Bronchial smooth muscle cell (primary cell): Measurements from ENCODE around the gene DDC. TPM values are rescaled to one million over a fixed set of nuclear protein-coding genes. Genes with fewer than 3 reads are reported as not detected.

Source experiments
- total RNA-seq: library from RNA; depleted of rRNA; stranded (reverse); fragments of >200 nt; gene quantifications from 2 replicates; pipeline ENCODE4 v1.2.1, GENCODE V29; 2014

DDC gene
- not detected in 2 replicates for total RNA-seq

DNA sequence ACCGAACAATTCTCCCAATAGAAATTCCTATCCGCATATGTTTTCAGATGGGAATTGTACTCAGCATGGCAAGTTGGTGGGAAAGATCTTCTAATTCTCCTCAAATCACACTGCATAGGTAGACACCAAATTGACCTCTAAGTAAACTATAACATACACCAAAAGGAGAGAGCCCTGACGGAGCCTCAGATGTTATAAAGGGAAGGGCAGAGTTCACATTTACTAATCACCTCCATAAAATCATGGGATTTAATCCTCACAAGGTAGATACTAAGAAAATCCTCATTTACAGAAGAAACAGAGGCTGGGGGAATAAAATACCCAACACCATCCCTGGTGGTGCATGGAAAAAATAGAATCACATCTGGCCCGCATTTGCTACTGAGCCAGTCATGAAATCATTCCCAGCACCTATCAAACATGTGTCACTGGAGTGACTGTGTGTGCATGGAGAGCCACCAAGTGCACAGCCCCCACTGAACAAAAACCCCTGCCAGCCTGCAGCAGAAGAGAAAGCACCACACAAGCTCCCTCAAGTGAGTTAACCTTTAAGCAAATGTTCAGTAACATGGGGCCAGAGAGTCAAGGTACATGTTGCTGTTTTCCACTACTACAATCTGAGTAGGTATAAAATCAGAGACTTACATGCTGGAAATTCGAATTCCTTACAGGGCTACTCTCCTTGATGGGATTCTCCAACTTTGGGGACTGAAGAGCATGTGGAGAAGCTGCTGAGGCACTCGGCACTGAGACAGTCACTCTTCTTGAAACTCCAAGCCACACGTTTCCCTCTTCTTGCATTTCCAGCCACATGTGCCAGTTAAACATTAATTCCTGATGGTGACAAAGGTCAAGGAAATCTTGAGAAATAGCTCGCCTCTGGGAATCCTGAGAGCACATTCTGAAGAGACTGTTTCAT lies at the start of gene DDC:
Gene DDC, minus strand, starts transcription at position 766 of the 919 bp plus-strand sequence. CDS start 21,320 bp downstream, outside the sequence.

DNA sequence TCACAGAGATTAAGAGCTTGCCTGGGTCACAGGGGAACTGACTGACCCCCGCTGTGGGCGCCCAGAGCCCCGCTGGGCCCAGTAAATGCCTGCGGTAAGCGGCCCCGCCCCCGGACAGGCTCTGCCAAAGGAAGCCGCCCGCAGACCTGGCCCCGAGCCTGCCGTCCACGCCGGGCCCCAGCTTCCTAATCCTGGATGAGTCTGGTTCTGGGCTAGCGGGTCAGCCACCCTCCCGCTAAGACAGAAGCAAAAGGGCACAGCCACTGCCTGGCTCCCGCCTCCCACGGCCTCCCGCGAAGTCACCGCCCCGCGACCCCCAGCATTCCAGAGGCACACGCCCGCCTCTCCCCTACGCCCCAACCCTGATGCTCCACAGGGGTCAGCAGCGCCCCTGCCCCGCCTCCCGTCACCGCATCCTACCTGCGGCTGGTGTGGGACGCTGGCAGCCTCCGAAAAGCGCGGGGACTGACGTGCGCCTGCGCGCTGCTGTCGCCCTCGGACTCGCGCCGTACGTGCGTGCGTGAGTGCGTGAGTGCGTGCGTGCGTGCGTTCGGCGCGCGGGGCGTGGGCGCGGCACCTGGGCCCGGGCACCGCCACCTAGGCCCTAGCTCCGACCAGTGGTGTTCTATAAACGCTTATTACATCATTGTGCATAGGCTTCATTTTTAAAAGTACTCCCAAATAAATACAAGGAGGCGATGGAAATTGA lies 115.2 kb downstream of the DDC start, which contains the start of gene FIGNL1:
Gene FIGNL1, minus strand, starts transcription at position 470 of the 709 bp plus-strand sequence. CDS start 3,063 bp downstream, outside the sequence.

Other genes starting within 250 kb of the DDC start
- 6.0 and 8.3 TPM in 2 replicates for gene FIGNL1, start 115.1 kb downstream of the DDC start, total RNA-seq
- gene GRB10, start 217.5 kb upstream of the DDC start, total RNA-seq: 19.5 and 26.6 TPM in 2 replicates